H1 (cell line): ENCODE results near the gene FAM9B. TPM values are rescaled to one million over a fixed set of nuclear protein-coding genes. Genes with fewer than 3 reads are reported as not detected.

Source experiments
- CTCF ChIA-PET: fragments of 300-600 bp; sonication (Branson Sonifier 250); formaldehyde crosslinking; loops from one replicate; lab custom pipeline; 2021; ENCODE audit not compliant: partially characterized antibody; lab: Charles Lee
- POLR2A ChIA-PET: fragments of 300-600 bp; sonication (Branson Sonifier 250); formaldehyde crosslinking; loops from one replicate; lab custom pipeline; 2021; ENCODE audit warnings: inconsistent platforms; ENCODE audit not compliant: partially characterized antibody; lab: Charles Lee
- DNase-seq, 2 experiments: peaks; one replicate each; pipeline versions ENCODE4 v3.0.0 to v3.0.0-alpha.2; 2010 to 2022; ENCODE audit warnings: low spot score in 2 of 2, low read depth in 1 of 2, mixed read lengths in 1 of 2
- FAIRE-seq: peaks from 2 replicates; lab custom pipeline; 2011; peaks lifted over from hg19 to GRCh38; lab: Jason Lieb, UNC
- H2AFZ ChIP-seq: 2 replicates; pipeline ENCODE4 v1.8.1; 2012; ENCODE audit warnings: low read length, inconsistent platforms
- H2AK5ac ChIP-seq: 2 replicates; pipeline ENCODE4 v1.6.1; 2013; ENCODE audit warnings: low read depth, low read length
- H2BK120ac ChIP-seq: replicated peaks from 2 replicates; pipeline ENCODE3; 2013; ENCODE audit warnings: low read depth, low read length, inconsistent platforms
- H2BK12ac ChIP-seq: 2 replicates; pipeline ENCODE4 v1.6.1; 2013; ENCODE audit warnings: low read depth, low read length
- H2BK15ac ChIP-seq: 2 replicates; pipeline ENCODE4 v1.6.1; 2013; ENCODE audit warnings: low read length
- H2BK20ac ChIP-seq: 2 replicates; pipeline ENCODE4 v1.6.1; 2013; ENCODE audit warnings: low read length
- H2BK5ac ChIP-seq: 2 replicates; pipeline ENCODE4 v1.6.1; 2013; ENCODE audit warnings: low read depth, low read length
- H3K14ac ChIP-seq: 2 replicates; pipeline ENCODE4 v1.6.1; 2013; ENCODE audit warnings: inconsistent platforms; ENCODE audit not compliant: insufficient read length
- H3K18ac ChIP-seq: 2 replicates; pipeline ENCODE4 v1.6.1; 2013; ENCODE audit warnings: low read length; ENCODE audit errors: extremely low read depth
- H3K23ac ChIP-seq: 2 replicates; pipeline ENCODE4 v1.6.1; 2013; ENCODE audit warnings: inconsistent platforms; ENCODE audit not compliant: insufficient read length
- H3K23me2 ChIP-seq: 2 replicates; pipeline ENCODE4 v1.6.1; 2013; ENCODE audit warnings: low read depth, low read length
- H3K27ac ChIP-seq: 2 replicates; pipeline ENCODE4 v1.6.1; 2011; ENCODE audit warnings: low read depth, low read length, inconsistent platforms
- H3K27me3 ChIP-seq, 4 experiments: replicated peaks in 1 of 4; 1 replicate in 1 of 4; 2 replicates in 3 of 4; pipeline versions ENCODE4 v1.6.1 to v1.8.1; 2011 to 2013; ENCODE audit warnings: low read length in 3 of 4, mild to moderate bottlenecking in 3 of 4, inconsistent platforms in 2 of 4, mixed read lengths in 2 of 4, moderate library complexity in 1 of 4; ENCODE audit not compliant: control insufficient read depth in 3 of 4, insufficient read depth in 3 of 4; ENCODE audit errors: extremely low read depth in 1 of 4
- H3K36me3 ChIP-seq, 4 experiments: 2 replicates each; pipeline versions ENCODE4 v1.6.1 to v1.8.1; 2011 to 2013; ENCODE audit warnings: mild to moderate bottlenecking in 4 of 4, low read length in 3 of 4, moderate library complexity in 2 of 4, control low read depth in 1 of 4, inconsistent platforms in 1 of 4; ENCODE audit not compliant: insufficient read depth in 4 of 4, control insufficient read depth in 2 of 4
- H3K4ac ChIP-seq: replicated peaks from 2 replicates; pipeline ENCODE3; 2013; ENCODE audit warnings: low read length, low read depth, mixed read lengths, inconsistent platforms; ENCODE audit not compliant: insufficient read length
- H3K4me1 ChIP-seq, 4 experiments: replicated peaks in 1 of 4; 1 replicate in 1 of 4; 2 replicates in 3 of 4; pipeline versions ENCODE4 v1.6.1 to v1.8.1; 2011 to 2013; ENCODE audit warnings: low read length in 3 of 4, inconsistent platforms in 2 of 4, mixed read lengths in 1 of 4; ENCODE audit not compliant: insufficient read depth in 4 of 4, control insufficient read depth in 3 of 4
- H3K4me2 ChIP-seq, 2 experiments: 2 replicates each; pipeline versions ENCODE4 v1.6.1 to v1.8.1; 2011 to 2013; ENCODE audit warnings: low read depth in 2 of 2, low read length in 2 of 2, control low read depth in 1 of 2, inconsistent platforms in 1 of 2, mild to moderate bottlenecking in 1 of 2; ENCODE audit not compliant: insufficient read depth in 1 of 2
- H3K4me3 ChIP-seq, 4 experiments: fragments of 200-600, 300-600 bp in 1 of 4; sonication (generic), shearing (Covaris generic), sonication (Bioruptor Twin) in 1 of 4; 2 replicates each; pipeline versions ENCODE4 v1.5.1 to v1.8.1; 2011 to 2016; ENCODE audit warnings: low read length in 4 of 4, low read depth in 3 of 4, control low read depth in 2 of 4, inconsistent platforms in 2 of 4, mild to moderate bottlenecking in 2 of 4, mixed read lengths in 1 of 4, moderate library complexity in 1 of 4; ENCODE audit not compliant: insufficient read depth in 2 of 4; ENCODE audit errors: extremely low read depth in 1 of 4
- H3K56ac ChIP-seq: replicated peaks from 2 replicates; pipeline ENCODE3; 2013; ENCODE audit warnings: low read depth, mild to moderate bottlenecking, mixed read lengths, low read length, inconsistent platforms; ENCODE audit not compliant: insufficient read length
- H3K79me1 ChIP-seq: 2 replicates; pipeline ENCODE4 v1.6.1; 2013; ENCODE audit warnings: low read depth, low read length, control low read depth
- H3K79me2 ChIP-seq, 2 experiments: 2 replicates each; pipeline versions ENCODE4 v1.6.1 to v1.8.1; 2012 to 2013; ENCODE audit warnings: low read length in 2 of 2, mild to moderate bottlenecking in 2 of 2, inconsistent platforms in 1 of 2; ENCODE audit not compliant: insufficient read depth in 2 of 2, control insufficient read depth in 1 of 2
- H3K9ac ChIP-seq, 4 experiments: replicated peaks in 1 of 4; 1 replicate in 1 of 4; 2 replicates in 3 of 4; pipeline versions ENCODE4 v1.6.1 to v1.8.1; 2011 to 2013; ENCODE audit warnings: low read depth in 3 of 4, low read length in 3 of 4, control low read depth in 2 of 4, mild to moderate bottlenecking in 2 of 4, moderate library complexity in 2 of 4, inconsistent platforms in 1 of 4; ENCODE audit errors: extremely low read depth in 1 of 4
- H3K9me3 ChIP-seq, 2 experiments: 2 replicates each; pipeline versions ENCODE4 v1.6.1 to v1.8.1; 2012 to 2013; ENCODE audit warnings: mild to moderate bottlenecking in 2 of 2, moderate library complexity in 2 of 2, control low read depth in 1 of 2, inconsistent platforms in 1 of 2, low read depth in 1 of 2, low read length in 1 of 2, mixed read lengths in 1 of 2; ENCODE audit not compliant: insufficient read depth in 2 of 2
- H4K20me1 ChIP-seq, 2 experiments: replicated peaks in 1 of 2; 2 replicates each; pipeline versions ENCODE3 to v1.8.1; 2011 to 2013; ENCODE audit warnings: inconsistent platforms in 2 of 2, low read length in 2 of 2, mild to moderate bottlenecking in 1 of 2; ENCODE audit not compliant: insufficient read depth in 2 of 2, control insufficient read depth in 1 of 2
- H4K5ac ChIP-seq: 2 replicates; pipeline ENCODE4 v1.6.1; 2013; ENCODE audit warnings: low read length, low read depth, mixed read lengths, inconsistent platforms; ENCODE audit not compliant: insufficient read length
- H4K8ac ChIP-seq: 2 replicates; pipeline ENCODE4 v1.8.0; 2013; ENCODE audit warnings: mild to moderate bottlenecking, moderate library complexity, low read length, inconsistent platforms; ENCODE audit not compliant: insufficient read depth; ENCODE audit errors: extremely low read depth
- H4K91ac ChIP-seq: replicated peaks from 2 replicates; pipeline ENCODE3; 2013; ENCODE audit warnings: low read length, mixed read lengths, inconsistent platforms; ENCODE audit not compliant: insufficient read length
- BACH1 ChIP-seq: IDR thresholded peaks from 2 replicates; pipeline ENCODE4 v1.6.1; 2012; ENCODE audit warnings: low read length, improper control_type of control experiment
- CHD2 ChIP-seq: IDR thresholded peaks from 2 replicates; pipeline ENCODE4 v1.6.1; 2012; ENCODE audit warnings: low read length, improper control_type of control experiment
- EZH2 ChIP-seq: fragments of 200-600 bp; sonication (generic); IDR thresholded peaks from 2 replicates; pipeline ENCODE4 v1.7.1; 2012; ENCODE audit warnings: low read depth, mild to moderate bottlenecking, moderate library complexity, low read length, inconsistent platforms; ENCODE audit not compliant: severe bottlenecking
- GABPA ChIP-seq: IDR thresholded peaks from 2 replicates; pipeline ENCODE4 v1.6.1; 2011; ENCODE audit warnings: mild to moderate bottlenecking, low read length, moderate library complexity, borderline replicate concordance; ENCODE audit not compliant: insufficient read depth
- GTF2F1 ChIP-seq: IDR thresholded peaks from 2 replicates; pipeline ENCODE4 v1.6.1; 2012; ENCODE audit warnings: low read depth, low read length, improper control_type of control experiment, borderline replicate concordance
- HDAC2 ChIP-seq, 2 experiments: fragments of 300-600 bp in 1 of 2; sonication (generic) in 1 of 2; IDR thresholded peaks; 2 replicates each; pipeline ENCODE4 v1.6.1; 2011 to 2012; ENCODE audit warnings: low read depth in 2 of 2, low read length in 2 of 2, mild to moderate bottlenecking in 2 of 2, moderate library complexity in 2 of 2, borderline replicate concordance in 1 of 2, inconsistent platforms in 1 of 2
- JUN ChIP-seq: IDR thresholded peaks from 2 replicates; pipeline ENCODE4 v1.6.1; 2011; ENCODE audit warnings: low read depth, mild to moderate bottlenecking, improper control_type of control experiment, low read length
- KDM5A ChIP-seq: fragments of 200-600 bp; IDR thresholded peaks from 2 replicates; pipeline ENCODE4 v1.7.1; 2012; ENCODE audit warnings: mild to moderate bottlenecking, low read length, inconsistent platforms, mixed read lengths
- RXRA ChIP-seq: IDR thresholded peaks from 2 replicates; pipeline ENCODE4 v1.6.1; 2011; ENCODE audit warnings: low read depth, mild to moderate bottlenecking, low read length, moderate library complexity; ENCODE audit not compliant: insufficient read depth
- SP2 ChIP-seq: IDR thresholded peaks from 2 replicates; pipeline ENCODE4 v1.6.1; 2012; ENCODE audit warnings: mild to moderate bottlenecking, low read length, inconsistent platforms
- TAF7 ChIP-seq: optimal IDR thresholded peaks from 2 replicates; pipeline ENCODE3; 2011; ENCODE audit warnings: low read depth, mild to moderate bottlenecking, inconsistent platforms, low read length, moderate library complexity, borderline replicate concordance
- WGBS, 2 experiments: shearing (Covaris generic) in 1 of 2; methylation state at CpG; one replicate each; pipeline versions ENCODE4 v1.1.6 to v1.1.7; 2013 to 2015; ENCODE audit warnings: low lambda C conversion rate in 2 of 2, mixed read lengths in 2 of 2, inconsistent platforms in 1 of 2, low coverage in 1 of 2, missing lambda C conversion rate in 1 of 2; ENCODE audit not compliant: insufficient replicate concordance in 2 of 2, insufficient coverage in 1 of 2, insufficient read length in 1 of 2; ENCODE audit errors: extremely low coverage in 1 of 2, missing lambda C conversion rate in 1 of 2; 5-methylcytosine and 5-hydroxymethylcytosine counted together
- polyA plus RNA-seq, 7 experiments: library from polyadenylated mRNA; depleted of rRNA in 3 of 7; stranded (reverse) in 5 of 7; unstranded in 2 of 7; fragments of >200 nt in 5 of 7; fragments of 200-250 nt in 2 of 7; gene quantifications; 1 replicate in 5 of 7; 2 replicates in 1 of 7; 4 replicates in 1 of 7; pipeline versions ENCODE4 v1.2.1 to v1.2.3, GENCODE V29; 2011 to 2013; ENCODE audit warnings: missing spikeins in 2 of 7, mixed read lengths in 2 of 7
- total RNA-seq: library from RNA; stranded (reverse); fragmentation: NEBNext Ultra II Directional; extraction: Animal tissue kit (Norgen Biotek cat#: 25700); gene quantifications from 2 replicates; pipeline ENCODE4 v1.2.1, GENCODE V29; 2021

FAM9B gene
- total and polyA plus RNA-seq, 2 of the 8 experiments (the other 6 are each of a cell fraction or from before 2014, with no cell fraction given): not detected

GRCh38 chrX:8984231-8984630 lies 49.7 kb downstream of the FAM9B start:
- H3K4me3 ChIP-seq: no peak overlapping the region
- no peak overlapping the region for H2BK5ac ChIP-seq
- no peak for DNase-seq
- no peak overlapping the region for H3K23ac ChIP-seq
- H3K4me1 ChIP-seq: no peaks in the 10 kb centered on the region
- no peak overlapping the region for H2BK15ac ChIP-seq
- CTCF ChIA-PET: no interaction called here
- no peaks in the 10 kb centered on the region for H3K27me3 ChIP-seq
- POLR2A ChIA-PET: no interaction called here
- no peak overlapping the region for H3K9ac ChIP-seq
- H3K79me2 ChIP-seq: no peaks in the 10 kb centered on the region
- no peaks in the 10 kb centered on the region for H3K36me3 ChIP-seq
- TF ChIP-seq BACH1: no peak
- no peak for TF ChIP-seq EZH2
- TF ChIP-seq CHD2: no peak
- no peak for TF ChIP-seq GABPA
- no peak for TF ChIP-seq GTF2F1
- no peak for TF ChIP-seq HDAC2 (IDR thresholded peaks at IDR 0.05; ENCODE audit: borderline replicate concordance in 1 of 2, low read depth in 2 of 2, low read length in 2 of 2)
- TF ChIP-seq SP2: no peak
- TF ChIP-seq RXRA: no peak
- no peak for TF ChIP-seq JUN
- no peak for TF ChIP-seq KDM5A
- no peak for TF ChIP-seq TAF7
- H2BK12ac ChIP-seq: no peak overlapping the region
- no peak overlapping the region for H2AK5ac ChIP-seq
- no peak overlapping the region for H3K4ac ChIP-seq
- H4K8ac ChIP-seq: no peak overlapping the region
- H3K23me2 ChIP-seq: no peaks in the 10 kb centered on the region
- FAIRE-seq: no peak
- no peak overlapping the region for H3K18ac ChIP-seq
- no peak overlapping the region for H2AFZ ChIP-seq
- no peak overlapping the region for H3K4me2 ChIP-seq
- H4K20me1 ChIP-seq: no peaks in the 10 kb centered on the region
- no peak overlapping the region for H3K14ac ChIP-seq
- H3K79me1 ChIP-seq: no peaks in the 10 kb centered on the region
- no peak overlapping the region for H2BK120ac ChIP-seq
- H2BK20ac ChIP-seq: no peak overlapping the region
- no peak overlapping the region for H4K91ac ChIP-seq
- no peak overlapping the region for H3K27ac ChIP-seq
- H3K56ac ChIP-seq: no peak overlapping the region
- no peak overlapping the region for H4K5ac ChIP-seq
- H3K9me3 ChIP-seq: no peaks in the 10 kb centered on the region
- WGBS, 2 experiments: 80% methylated on average over 2 of the region's 2 CpGs; no CpG with 5 or more reads in 1 of the 2 experiments
